ENCODE data around the gene GALNT13.

DNA sequence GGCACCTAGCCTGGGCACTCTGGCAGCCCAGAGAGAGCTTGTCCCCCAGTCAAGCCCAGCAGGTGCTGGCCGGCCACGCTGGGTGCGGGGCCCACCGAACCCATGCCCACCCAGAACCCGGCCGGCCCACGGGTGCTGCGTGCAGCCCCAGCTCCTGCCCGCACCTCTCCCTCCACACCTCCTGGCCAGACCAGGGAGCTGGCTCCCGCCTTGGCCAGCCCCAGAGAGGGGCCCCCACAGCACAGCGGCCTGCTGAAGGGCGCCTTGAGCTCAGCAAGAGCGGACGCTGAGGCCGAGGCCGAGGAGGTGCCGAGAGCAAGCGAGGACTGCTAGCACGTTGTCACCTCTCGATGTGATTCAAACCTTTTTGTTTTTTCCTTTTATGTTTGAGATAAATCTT is 419.8 kb downstream of the GALNT13 start:
- TF ChIP-seq, protein P1, sequence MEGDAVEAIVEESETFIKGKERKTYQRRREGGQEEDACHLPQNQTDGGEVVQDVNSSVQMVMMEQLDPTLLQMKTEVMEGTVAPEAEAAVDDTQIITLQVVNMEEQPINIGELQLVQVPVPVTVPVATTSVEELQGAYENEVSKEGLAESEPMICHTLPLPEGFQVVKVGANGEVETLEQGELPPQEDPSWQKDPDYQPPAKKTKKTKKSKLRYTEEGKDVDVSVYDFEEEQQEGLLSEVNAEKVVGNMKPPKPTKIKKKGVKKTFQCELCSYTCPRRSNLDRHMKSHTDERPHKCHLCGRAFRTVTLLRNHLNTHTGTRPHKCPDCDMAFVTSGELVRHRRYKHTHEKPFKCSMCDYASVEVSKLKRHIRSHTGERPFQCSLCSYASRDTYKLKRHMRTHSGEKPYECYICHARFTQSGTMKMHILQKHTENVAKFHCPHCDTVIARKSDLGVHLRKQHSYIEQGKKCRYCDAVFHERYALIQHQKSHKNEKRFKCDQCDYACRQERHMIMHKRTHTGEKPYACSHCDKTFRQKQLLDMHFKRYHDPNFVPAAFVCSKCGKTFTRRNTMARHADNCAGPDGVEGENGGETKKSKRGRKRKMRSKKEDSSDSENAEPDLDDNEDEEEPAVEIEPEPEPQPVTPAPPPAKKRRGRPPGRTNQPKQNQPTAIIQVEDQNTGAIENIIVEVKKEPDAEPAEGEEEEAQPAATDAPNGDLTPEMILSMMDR (IDR thresholded peaks at IDR 0.05) = no peak
- TF ChIP-seq ZFX (IDR thresholded peaks at IDR 0.05; ENCODE audit: borderline replicate concordance) = no peak
